Measurements from ENCODE around the gene FIGNL1.

The FIGNL1 gene

DNA sequence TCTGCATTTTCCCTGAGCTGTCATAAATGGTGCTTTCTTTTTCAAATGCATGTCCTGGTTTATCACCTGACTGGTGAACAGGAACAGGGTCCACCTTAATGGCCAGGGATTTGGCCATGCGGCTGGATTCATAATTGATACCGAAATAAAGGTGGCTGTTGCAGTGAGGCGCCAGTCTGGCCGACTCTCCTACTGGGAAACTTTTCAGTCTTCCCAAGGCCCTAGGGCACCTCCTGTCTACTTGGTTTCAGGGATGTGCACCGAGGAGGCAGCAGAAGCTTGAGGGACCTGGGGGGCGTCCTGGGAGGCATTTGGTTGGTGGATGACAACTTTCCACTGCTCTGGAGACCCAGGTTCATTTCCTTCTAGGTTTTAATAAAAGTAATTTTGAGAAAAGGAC lies 46.4 kb upstream of the FIGNL1 start:
- TF ChIP-seq TAF1 (IDR thresholded peaks at IDR 0.05; ENCODE audit: borderline replicate concordance, insufficient read depth, low read length) (no peak), SIN3A (IDR thresholded peaks at IDR 0.05; ENCODE audit: borderline replicate concordance, insufficient read depth, low read length) (no peak), POLR2AphosphoS5 (IDR thresholded peaks at IDR 0.05; ENCODE audit: low read depth, low read length) (no peak), FOXP2 (optimal IDR thresholded peaks at IDR 0.05; ENCODE audit: borderline replicate concordance, extremely low read depth, extremely low read length, insufficient read depth) (no peak)
- TF ChIP-seq, protein P1, sequence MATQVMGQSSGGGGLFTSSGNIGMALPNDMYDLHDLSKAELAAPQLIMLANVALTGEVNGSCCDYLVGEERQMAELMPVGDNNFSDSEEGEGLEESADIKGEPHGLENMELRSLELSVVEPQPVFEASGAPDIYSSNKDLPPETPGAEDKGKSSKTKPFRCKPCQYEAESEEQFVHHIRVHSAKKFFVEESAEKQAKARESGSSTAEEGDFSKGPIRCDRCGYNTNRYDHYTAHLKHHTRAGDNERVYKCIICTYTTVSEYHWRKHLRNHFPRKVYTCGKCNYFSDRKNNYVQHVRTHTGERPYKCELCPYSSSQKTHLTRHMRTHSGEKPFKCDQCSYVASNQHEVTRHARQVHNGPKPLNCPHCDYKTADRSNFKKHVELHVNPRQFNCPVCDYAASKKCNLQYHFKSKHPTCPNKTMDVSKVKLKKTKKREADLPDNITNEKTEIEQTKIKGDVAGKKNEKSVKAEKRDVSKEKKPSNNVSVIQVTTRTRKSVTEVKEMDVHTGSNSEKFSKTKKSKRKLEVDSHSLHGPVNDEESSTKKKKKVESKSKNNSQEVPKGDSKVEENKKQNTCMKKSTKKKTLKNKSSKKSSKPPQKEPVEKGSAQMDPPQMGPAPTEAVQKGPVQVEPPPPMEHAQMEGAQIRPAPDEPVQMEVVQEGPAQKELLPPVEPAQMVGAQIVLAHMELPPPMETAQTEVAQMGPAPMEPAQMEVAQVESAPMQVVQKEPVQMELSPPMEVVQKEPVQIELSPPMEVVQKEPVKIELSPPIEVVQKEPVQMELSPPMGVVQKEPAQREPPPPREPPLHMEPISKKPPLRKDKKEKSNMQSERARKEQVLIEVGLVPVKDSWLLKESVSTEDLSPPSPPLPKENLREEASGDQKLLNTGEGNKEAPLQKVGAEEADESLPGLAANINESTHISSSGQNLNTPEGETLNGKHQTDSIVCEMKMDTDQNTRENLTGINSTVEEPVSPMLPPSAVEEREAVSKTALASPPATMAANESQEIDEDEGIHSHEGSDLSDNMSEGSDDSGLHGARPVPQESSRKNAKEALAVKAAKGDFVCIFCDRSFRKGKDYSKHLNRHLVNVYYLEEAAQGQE (IDR thresholded peaks at IDR 0.05; ENCODE audit: insufficient read depth in 1 of 2, low read depth in 2 of 2, low read length in 2 of 2): no peak

DNA sequence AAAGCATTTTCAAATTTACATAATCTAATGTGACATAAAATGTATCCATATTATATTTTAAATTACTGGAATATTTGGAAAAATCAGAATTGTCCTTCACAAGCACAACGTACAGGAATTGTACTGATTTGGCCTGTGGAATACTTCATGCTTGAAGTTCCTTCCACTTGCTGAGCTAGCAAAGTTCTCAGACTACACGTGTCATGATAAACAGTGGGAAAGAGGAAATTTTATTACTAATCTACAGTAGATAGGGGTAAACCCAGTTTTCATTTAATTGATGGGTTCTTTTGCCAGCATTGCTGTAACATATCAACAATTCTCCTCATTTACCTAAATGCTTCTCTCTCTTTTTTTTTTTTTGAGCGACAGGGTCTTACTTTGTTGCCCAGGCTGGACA lies 45.6 kb upstream of the FIGNL1 start:
- TF ChIP-seq, protein P1 (IDR thresholded peaks at IDR 0.05; ENCODE audit: insufficient read depth in 1 of 2, low read depth in 2 of 2, low read length in 2 of 2): no peak
- TF ChIP-seq FOXP2 (optimal IDR thresholded peaks at IDR 0.05; ENCODE audit: borderline replicate concordance, extremely low read depth, extremely low read length, insufficient read depth) (no peak), POLR2AphosphoS5 (IDR thresholded peaks at IDR 0.05; ENCODE audit: low read depth, low read length) (no peak), SIN3A (IDR thresholded peaks at IDR 0.05; ENCODE audit: borderline replicate concordance, insufficient read depth, low read length) (no peak), TAF1 (IDR thresholded peaks at IDR 0.05; ENCODE audit: borderline replicate concordance, insufficient read depth, low read length) (no peak)

DNA sequence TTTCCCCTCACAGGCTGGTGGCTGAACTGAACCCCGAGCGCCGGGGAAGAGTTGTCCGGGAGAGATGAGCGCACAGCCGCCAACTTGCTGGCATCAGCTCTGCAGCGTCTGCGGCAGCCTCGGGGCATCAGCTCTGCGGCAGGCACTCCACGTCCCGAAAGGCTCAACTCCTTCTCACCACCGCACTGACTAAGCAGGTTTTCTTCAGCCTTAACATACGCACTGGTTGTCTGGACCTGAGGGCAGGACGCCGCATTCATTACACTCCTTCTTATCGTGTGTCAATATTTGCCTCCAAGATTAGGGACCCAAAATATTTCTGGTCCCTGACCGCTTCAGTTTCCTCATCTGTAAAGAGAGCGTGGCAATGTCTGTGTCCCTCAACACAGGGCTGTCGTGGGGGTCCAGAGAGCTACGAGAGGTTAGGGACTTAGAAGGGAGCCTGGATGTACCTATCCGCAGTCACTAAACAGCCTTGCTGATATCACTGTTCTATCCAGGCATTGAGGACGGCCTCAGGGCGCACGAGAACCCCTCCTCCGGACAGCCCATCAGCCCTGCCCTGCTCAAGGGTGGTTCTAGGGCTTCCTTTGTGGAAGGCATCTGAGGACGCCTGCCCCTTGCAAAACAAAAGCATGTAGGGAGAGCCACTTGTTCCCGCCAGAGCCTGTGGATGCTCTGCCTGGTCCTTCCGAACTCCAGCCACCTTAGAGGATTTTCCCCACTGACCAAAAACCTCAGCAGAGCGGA lies 42.8 kb upstream of the FIGNL1 start:
- TF ChIP-seq FOXP2 (optimal IDR thresholded peaks at IDR 0.05; ENCODE audit: borderline replicate concordance, extremely low read depth, extremely low read length, insufficient read depth) (no peak), POLR2AphosphoS5 (IDR thresholded peaks at IDR 0.05; ENCODE audit: low read depth, low read length) (no peak), SIN3A (IDR thresholded peaks at IDR 0.05; ENCODE audit: borderline replicate concordance, insufficient read depth, low read length) (no peak), TAF1 (IDR thresholded peaks at IDR 0.05; ENCODE audit: borderline replicate concordance, insufficient read depth, low read length) (no peak)
- TF ChIP-seq, protein P1 (IDR thresholded peaks at IDR 0.05; ENCODE audit: insufficient read depth in 1 of 2, low read depth in 2 of 2, low read length in 2 of 2): no peak

DNA sequence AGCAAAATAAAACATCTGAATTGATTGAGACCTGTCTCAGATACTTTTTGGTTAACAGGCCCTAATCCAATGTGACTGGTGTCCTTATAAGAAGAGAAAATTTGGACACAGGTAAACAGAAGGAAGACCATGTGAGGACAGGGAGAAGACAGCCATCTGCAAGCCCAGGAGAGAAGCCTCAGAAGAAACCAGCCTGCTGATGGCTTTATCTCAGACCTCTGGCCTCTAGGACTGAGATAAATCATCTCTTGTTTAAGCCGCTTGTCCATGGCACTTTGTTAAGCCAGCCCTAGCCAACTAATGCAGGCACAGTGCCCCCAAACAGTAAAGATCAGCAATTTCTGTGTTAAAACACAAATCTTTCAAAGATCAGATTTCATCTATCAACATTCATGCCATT lies 41.8 kb upstream of the FIGNL1 start:
- TF ChIP-seq POLR2AphosphoS5 (IDR thresholded peaks at IDR 0.05; ENCODE audit: low read depth, low read length) (no peak), TAF1 (IDR thresholded peaks at IDR 0.05; ENCODE audit: borderline replicate concordance, insufficient read depth, low read length) (no peak), SIN3A (IDR thresholded peaks at IDR 0.05; ENCODE audit: borderline replicate concordance, insufficient read depth, low read length) (no peak), FOXP2 (optimal IDR thresholded peaks at IDR 0.05; ENCODE audit: borderline replicate concordance, extremely low read depth, extremely low read length, insufficient read depth) (no peak)
- TF ChIP-seq, protein P1 (IDR thresholded peaks at IDR 0.05; ENCODE audit: insufficient read depth in 1 of 2, low read depth in 2 of 2, low read length in 2 of 2): no peak
